Endothelial cell of umbilical vein (primary cell): Measurements from ENCODE around the gene UCP3. TPM values are rescaled to one million over a fixed set of nuclear protein-coding genes. Genes with fewer than 3 reads are reported as not detected.

ENCODE experiments used
- BruUV-seq: library from RNA; stranded (reverse); fragments of 400-500 nt; replicated peaks from 2 replicates; lab custom pipeline; 2021; lab: Mats Ljungman, UMichigan
- CTCF ChIA-PET: fragments of 300-600, 350-600 bp; sonication (Branson Sonifier 250); formaldehyde crosslinking; loops from one replicate; lab custom pipeline; 2021; ENCODE audit warnings: antibody characterized with exemption, inconsistent platforms; lab: Charles Lee
- POLR2A ChIA-PET: fragments of 300-600, 350-600 bp; sonication (Branson Sonifier 250); formaldehyde crosslinking; loops from one replicate; lab custom pipeline; 2021; ENCODE audit warnings: antibody characterized with exemption, inconsistent platforms; lab: Charles Lee
- DNase-seq: peaks from one replicate; pipeline ENCODE4 v3.0.0-alpha.2; 2011; ENCODE audit warnings: low read depth, low spot score
- FAIRE-seq: peaks from 2 replicates; lab custom pipeline; 2011; peaks lifted over from hg19 to GRCh38; lab: Jason Lieb, UNC
- H2AFZ ChIP-seq: 2 replicates; pipeline ENCODE4 v1.6.0; 2012; ENCODE audit warnings: low read depth, low read length, control low read depth, inconsistent platforms
- H3K27ac ChIP-seq: 2 replicates; pipeline ENCODE4 v1.5.1; 2011; ENCODE audit warnings: low read depth, mild to moderate bottlenecking, control low read depth, low read length, moderate library complexity; ENCODE audit not compliant: insufficient read depth
- H3K27me3 ChIP-seq, 2 experiments: 2 replicates each; pipeline versions ENCODE4 v1.6.0 to v1.6.1; 2011; ENCODE audit warnings: low read length in 2 of 2, mixed read lengths in 1 of 2; ENCODE audit not compliant: control insufficient read depth in 2 of 2, insufficient read depth in 2 of 2
- H3K36me3 ChIP-seq, 2 experiments: 2 replicates in 1 of 2; 3 replicates in 1 of 2; pipeline ENCODE4 v1.5.1; 2011; ENCODE audit warnings: low read length in 2 of 2, mild to moderate bottlenecking in 1 of 2, moderate library complexity in 1 of 2; ENCODE audit not compliant: control insufficient read depth in 2 of 2, insufficient read depth in 2 of 2; ENCODE audit errors: extremely low read depth in 1 of 2
- H3K4me1 ChIP-seq: 3 replicates; pipeline ENCODE4 v1.5.1; 2011; ENCODE audit warnings: mild to moderate bottlenecking, low read length; ENCODE audit not compliant: control insufficient read depth, insufficient read depth; ENCODE audit errors: extremely low read depth
- H3K4me2 ChIP-seq: 2 replicates; pipeline ENCODE4 v1.6.1; 2011; ENCODE audit warnings: low read length, control low read depth, mixed read lengths; ENCODE audit not compliant: insufficient read depth
- H3K4me3 ChIP-seq, 3 experiments: fragments of 200-600 bp in 1 of 3; sonication (generic), shearing (Covaris generic) in 1 of 3; replicated peaks in 1 of 3; 2 replicates each; pipeline ENCODE4 v1.5.1; 2011 to 2016; ENCODE audit warnings: control low read depth in 3 of 3, low read length in 3 of 3, mild to moderate bottlenecking in 2 of 3, inconsistent platforms in 1 of 3, low read depth in 1 of 3, moderate library complexity in 1 of 3; ENCODE audit not compliant: insufficient read depth in 1 of 3
- H3K79me2 ChIP-seq: 2 replicates; pipeline ENCODE4 v1.6.0; 2012; ENCODE audit warnings: low read length, inconsistent platforms; ENCODE audit not compliant: control insufficient read depth, insufficient read depth
- H3K9ac ChIP-seq: replicated peaks from 2 replicates; pipeline ENCODE3; 2011; ENCODE audit warnings: low read length, control low read depth; ENCODE audit not compliant: insufficient read depth; ENCODE audit errors: extremely low read depth
- H3K9me1 ChIP-seq: replicated peaks from 3 replicates; pipeline ENCODE4 v1.6.0; 2011; ENCODE audit warnings: mild to moderate bottlenecking, low read length; ENCODE audit not compliant: control insufficient read depth, insufficient read depth; ENCODE audit errors: extremely low read depth
- H3K9me3 ChIP-seq: replicated peaks from 2 replicates; pipeline ENCODE4 v1.5.1; 2012; ENCODE audit warnings: low read length, inconsistent platforms; ENCODE audit not compliant: control insufficient read depth, insufficient read depth
- H4K20me1 ChIP-seq: replicated peaks from 2 replicates; pipeline ENCODE3; 2011; ENCODE audit warnings: mild to moderate bottlenecking, low read length; ENCODE audit not compliant: control insufficient read depth, insufficient read depth; ENCODE audit errors: extremely low read depth
- CTCF ChIP-seq, 2 donors: IDR thresholded peaks; 1 replicate in 1 of 2; 2 replicates in 1 of 2; pipeline ENCODE4 v1.5.1; 2011; ENCODE audit warnings: low read length in 2 of 2, mild to moderate bottlenecking in 2 of 2, moderate library complexity in 2 of 2, control low read depth in 1 of 2, inconsistent platforms in 1 of 2, low read depth in 1 of 2; ENCODE audit not compliant: insufficient read depth in 1 of 2; ENCODE audit errors: extremely low read depth in 1 of 2
- EZH2 ChIP-seq: IDR thresholded peaks from 2 replicates; pipeline ENCODE4 v1.6.1; 2012; ENCODE audit warnings: borderline replicate concordance, low read depth, mild to moderate bottlenecking, moderate library complexity, low read length, inconsistent platforms; ENCODE audit not compliant: severe bottlenecking
- FOS ChIP-seq: IDR thresholded peaks from 2 replicates; pipeline ENCODE4 v1.6.1; 2011; ENCODE audit warnings: mild to moderate bottlenecking, low read length, moderate library complexity, borderline replicate concordance; ENCODE audit not compliant: insufficient read depth
- GATA2 ChIP-seq: IDR thresholded peaks from 2 replicates; pipeline ENCODE4 v1.7.0; 2011; ENCODE audit warnings: low read depth, mild to moderate bottlenecking, moderate library complexity, mixed read lengths, low read length; ENCODE audit not compliant: insufficient read length, insufficient read depth
- JUN ChIP-seq: IDR thresholded peaks from 2 replicates; pipeline ENCODE4 v1.6.1; 2011; ENCODE audit warnings: borderline replicate concordance, low read depth; ENCODE audit not compliant: insufficient read length, insufficient read depth
- MAX ChIP-seq: IDR thresholded peaks from 2 replicates; pipeline ENCODE4 v1.6.1; 2011; ENCODE audit not compliant: insufficient read depth, insufficient read length
- MYC ChIP-seq: IDR thresholded peaks from one replicate; pipeline ENCODE4 v1.6.1; 2011; ENCODE audit warnings: mild to moderate bottlenecking, low read depth, low read length
- POLR2A ChIP-seq: IDR thresholded peaks from 2 replicates; pipeline ENCODE4 v1.6.1; 2012; ENCODE audit warnings: low read depth, mild to moderate bottlenecking, control low read depth, low read length
- POLR2AphosphoS5 ChIP-seq: IDR thresholded peaks from 2 replicates; pipeline ENCODE4 v1.6.1; 2012; ENCODE audit warnings: low read depth, mild to moderate bottlenecking, control low read depth, low read length, moderate library complexity; ENCODE audit not compliant: insufficient read depth
- dilution Hi-C: fragments of 300-500 bp; cut with MboI; formaldehyde crosslinking; loops from one replicate; pipeline ENCODE4 v1.15.0; 2019; ENCODE audit warnings: low sequenced_read_pairs; ENCODE audit not compliant: extremely low pct_ligation_motif_present
- intact Hi-C: fragments of 100-400 bp; cut with micrococcal nuclease; formaldehyde crosslinking; loops from one replicate; pipeline ENCODE4 v1.10.0; 2022
- polyA plus RNA-seq, 4 experiments: library from polyadenylated mRNA; depleted of rRNA in 3 of 4; stranded (reverse) in 3 of 4; unstranded in 1 of 4; fragments of >200 nt; gene quantifications; 2 replicates each; pipeline versions ENCODE4 v1.2.1 to v1.2.3, GENCODE V29; 2011 to 2012; ENCODE audit warnings: missing spikeins in 1 of 4
- total RNA-seq: library from RNA; stranded (reverse); gene quantifications from 2 replicates; pipeline ENCODE4 v1.2.3, GENCODE V29; 2021

The UCP3 gene
- total and polyA plus RNA-seq, 2 donors (not counting 3 experiments of a cell fraction or from before 2014, with no cell fraction given): 1.1 to 1.4 TPM

- H3K27me3 ChIP-seq: no peaks in the 10 kb centered on the region
- no peaks in the 10 kb centered on the region for H3K79me2 ChIP-seq
- no peak overlapping the region for H3K9ac ChIP-seq
- intact Hi-C loops (no loop called here), dilution Hi-C loops (no loop called here)
- no peaks in the 10 kb centered on the region for H3K9me1 ChIP-seq
- H3K9me3 ChIP-seq: no peaks in the 10 kb centered on the region
- no peak overlapping the region for H3K4me2 ChIP-seq
- DNase-seq: no peak
- H2AFZ ChIP-seq: no peak overlapping the region
- H3K36me3 ChIP-seq: peaks cover 0 to 10% of the 10 kb centered on the region in 2 experiments
- no peak for TF ChIP-seq MYC
- no peak for TF ChIP-seq FOS
- no peak for TF ChIP-seq POLR2AphosphoS5
- no peak for TF ChIP-seq MAX
- TF ChIP-seq POLR2A: no peak
- no peak for TF ChIP-seq JUN
- TF ChIP-seq CTCF (IDR thresholded peaks at IDR 0.05; ENCODE audit: extremely low read depth in 1 of 2, insufficient read depth in 1 of 2, low read depth in 1 of 2, low read length in 2 of 2): no peak
- TF ChIP-seq GATA2: no peak
- no peak for TF ChIP-seq EZH2
- no peaks in the 10 kb centered on the region for H4K20me1 ChIP-seq
- ChIA-PET CTCF (interaction anchor here (3.7 kb wide), 1 partner anchor 14 kb away, joined by 14 read pairs; no protein-coding TSS in a partner anchor), POLR2A (no interaction called here)
- H3K27ac ChIP-seq: no peak overlapping the region
- FAIRE-seq: no peak
- H3K4me3 ChIP-seq: no peak overlapping the region
- peaks cover 5% of the 10 kb centered on the region for H3K4me1 ChIP-seq
- BruUV-seq: no TSS peak
These were observed 30.3 kb downstream of the UCP3 start for GRCh38 chr11:73978576-73979086.
